ENCODE results near the gene SLC4A5.
"Not testable (repeated sequence)": the region's sequence is repeated elsewhere in the genome, so short reads cannot be mapped to it uniquely, and the experiment has no call there.

SLC4A5 gene

DNA sequence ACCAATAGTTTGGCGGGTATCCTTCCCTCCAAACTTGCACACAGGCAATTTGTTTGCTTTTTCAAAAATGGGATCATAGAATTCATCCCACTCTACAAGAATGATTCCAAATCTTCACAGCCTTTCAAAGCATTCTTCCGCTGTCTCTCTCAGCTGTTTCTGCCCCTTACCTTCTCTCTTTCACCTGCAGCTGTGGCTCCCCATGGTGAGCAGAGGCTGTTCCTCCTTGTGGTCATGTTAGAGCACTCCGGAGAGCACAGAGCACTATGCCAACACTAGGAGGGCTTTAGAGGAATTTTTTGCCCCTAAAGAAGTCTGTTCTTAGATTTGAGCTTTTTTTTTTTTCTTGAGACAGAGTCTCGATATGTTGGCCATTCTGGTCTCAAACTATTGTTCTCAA, 114.4 kb downstream of the SLC4A5 start:
- no peak for DNase-seq (ENCODE audit: low spot score)

DNA sequence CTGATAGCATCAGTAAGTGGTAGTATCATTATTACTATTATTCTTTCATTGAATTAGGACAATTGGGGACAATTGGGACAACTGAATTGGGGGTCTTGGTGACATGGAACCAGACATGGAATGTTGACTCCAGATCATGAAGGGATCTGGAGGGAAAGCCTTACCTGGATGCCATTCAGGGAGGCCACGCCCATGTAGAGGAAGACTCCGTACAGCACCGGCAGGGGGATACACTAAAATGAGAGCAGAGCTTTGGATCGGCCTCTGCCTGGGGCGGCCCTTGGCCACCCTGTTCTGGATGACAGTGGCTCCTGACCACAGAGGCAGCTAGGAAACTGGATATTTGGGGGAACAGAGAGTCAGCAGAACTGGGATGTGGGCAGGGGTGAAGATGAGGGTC, 115.6 kb downstream of the SLC4A5 start:
- DNase-seq (ENCODE audit: low spot score), result no peak

DNA sequence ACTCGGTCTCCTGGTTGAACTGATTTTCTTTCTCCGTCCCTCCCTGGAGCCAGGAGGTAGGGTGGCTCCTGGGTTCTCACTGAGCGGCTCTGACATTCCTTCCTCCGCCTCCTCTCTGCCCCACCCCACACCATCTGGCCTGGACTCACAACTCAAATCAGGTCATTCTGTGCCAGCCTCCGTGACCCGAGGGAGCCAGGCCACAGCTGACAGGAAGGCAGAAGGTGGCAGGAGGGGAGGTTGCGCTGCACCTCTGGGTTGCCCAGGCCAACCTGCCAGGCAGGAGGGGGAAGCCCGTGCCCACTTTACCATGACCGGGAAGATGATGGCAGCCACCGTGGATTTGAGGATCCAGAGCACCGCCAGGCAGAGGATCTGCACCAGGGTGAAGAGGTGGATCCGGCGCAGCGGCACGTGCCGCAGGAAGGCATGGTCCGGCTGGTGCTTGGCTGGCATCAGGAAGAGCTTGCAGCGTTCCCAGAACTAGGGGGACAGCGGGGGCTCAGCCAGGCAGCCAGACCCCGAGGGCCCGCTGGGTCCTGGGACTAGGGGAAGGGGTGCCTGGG, 116.5 kb downstream of the SLC4A5 start:
- no peak for DNase-seq (ENCODE audit: low spot score)

DNA sequence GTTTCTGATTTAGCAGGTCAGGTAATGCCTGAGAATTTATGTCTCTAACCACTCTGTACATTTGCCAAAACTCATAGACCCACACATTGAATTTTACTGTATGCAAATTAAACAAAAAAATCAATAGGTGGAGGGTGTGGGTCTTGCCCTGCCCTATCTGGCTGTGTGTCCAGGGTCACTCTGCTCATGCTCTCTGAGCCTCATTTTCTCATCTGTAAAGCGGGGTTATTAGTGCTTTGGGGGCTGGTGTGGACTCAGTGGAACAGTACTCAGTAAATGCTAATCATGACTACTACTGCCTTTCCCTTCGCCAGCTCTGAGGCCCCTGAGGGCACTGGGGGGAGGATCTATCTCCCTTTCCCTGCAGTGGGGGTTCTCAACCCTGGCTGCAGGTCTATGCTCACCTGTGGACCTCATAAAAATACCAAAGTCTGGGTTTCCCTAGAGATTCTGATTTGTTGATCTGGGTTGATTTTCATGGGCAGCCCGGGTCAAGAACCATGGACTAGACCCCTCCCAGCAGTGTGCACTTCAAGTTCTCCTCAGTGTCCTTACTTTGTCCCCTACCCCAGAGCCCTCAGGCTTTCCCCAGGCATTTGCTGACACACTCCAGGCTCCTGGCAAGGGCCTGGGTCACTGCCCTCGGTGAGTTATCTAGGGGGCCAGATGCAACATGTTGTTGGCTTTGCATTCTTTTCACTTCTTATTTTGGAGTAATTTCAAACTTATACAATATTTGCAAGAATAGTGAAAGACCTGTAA, 117.3 kb downstream of the SLC4A5 start:
- no peak for DNase-seq (ENCODE audit: low spot score)

DNA sequence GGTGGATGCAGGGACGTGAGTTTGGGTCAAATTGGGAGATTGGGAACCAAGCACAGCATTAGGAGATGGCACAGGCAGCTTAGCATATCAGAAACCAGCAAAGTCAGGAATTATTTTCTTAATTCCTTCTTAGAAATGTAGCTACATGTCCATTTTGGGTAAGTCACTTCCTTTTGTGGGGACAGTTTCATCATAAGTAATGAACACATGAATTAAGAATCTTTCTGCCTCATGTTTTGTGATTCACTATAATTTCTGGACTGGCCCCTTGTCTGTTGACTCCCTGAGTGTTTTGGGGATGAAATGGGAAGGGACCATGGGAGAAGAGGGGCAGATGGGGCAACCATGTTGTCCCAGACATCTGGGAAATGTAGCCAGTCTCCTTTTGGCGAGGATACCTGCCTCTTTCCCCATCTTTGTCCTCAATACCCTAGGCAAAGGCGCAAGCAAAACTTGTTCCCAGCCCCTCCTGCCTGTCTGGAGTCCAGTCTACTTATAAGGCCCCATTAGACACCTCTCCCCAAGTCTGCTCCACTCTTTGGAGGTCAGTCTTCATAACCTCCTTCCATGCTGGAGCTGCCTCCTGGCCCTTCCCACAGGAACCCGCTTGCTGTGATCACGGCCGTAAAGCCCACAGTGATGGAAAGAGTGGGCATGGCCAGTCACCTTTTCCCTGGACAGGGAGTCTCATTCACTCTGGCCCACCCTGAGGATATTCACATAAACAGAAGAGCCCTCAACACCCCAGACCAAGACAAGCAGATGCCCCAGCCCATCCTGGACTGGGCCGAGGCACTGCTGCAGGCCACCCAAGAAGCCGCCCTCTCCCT, 119.1 kb downstream of the SLC4A5 start:
- no peak for DNase-seq (ENCODE audit: low spot score)

DNA sequence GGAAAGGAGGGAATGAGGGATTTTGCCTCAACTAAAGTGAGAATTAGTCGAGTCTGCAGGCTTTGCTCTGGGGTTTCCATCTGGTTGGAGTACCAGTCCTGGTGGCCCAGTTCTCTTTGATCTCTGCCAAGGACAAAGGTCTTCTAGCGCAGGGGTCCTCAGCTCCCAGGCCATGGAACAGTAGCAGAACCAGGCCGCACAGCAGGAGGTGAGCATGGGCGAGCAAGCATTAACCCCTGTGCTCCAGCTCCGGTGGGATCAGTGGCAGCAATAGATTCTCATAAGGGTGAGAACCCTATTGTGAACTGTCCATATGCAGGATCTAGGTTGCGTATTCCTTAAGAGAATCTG, 120.9 kb downstream of the SLC4A5 start:
- no peak for DNase-seq (ENCODE audit: low spot score)

DNA sequence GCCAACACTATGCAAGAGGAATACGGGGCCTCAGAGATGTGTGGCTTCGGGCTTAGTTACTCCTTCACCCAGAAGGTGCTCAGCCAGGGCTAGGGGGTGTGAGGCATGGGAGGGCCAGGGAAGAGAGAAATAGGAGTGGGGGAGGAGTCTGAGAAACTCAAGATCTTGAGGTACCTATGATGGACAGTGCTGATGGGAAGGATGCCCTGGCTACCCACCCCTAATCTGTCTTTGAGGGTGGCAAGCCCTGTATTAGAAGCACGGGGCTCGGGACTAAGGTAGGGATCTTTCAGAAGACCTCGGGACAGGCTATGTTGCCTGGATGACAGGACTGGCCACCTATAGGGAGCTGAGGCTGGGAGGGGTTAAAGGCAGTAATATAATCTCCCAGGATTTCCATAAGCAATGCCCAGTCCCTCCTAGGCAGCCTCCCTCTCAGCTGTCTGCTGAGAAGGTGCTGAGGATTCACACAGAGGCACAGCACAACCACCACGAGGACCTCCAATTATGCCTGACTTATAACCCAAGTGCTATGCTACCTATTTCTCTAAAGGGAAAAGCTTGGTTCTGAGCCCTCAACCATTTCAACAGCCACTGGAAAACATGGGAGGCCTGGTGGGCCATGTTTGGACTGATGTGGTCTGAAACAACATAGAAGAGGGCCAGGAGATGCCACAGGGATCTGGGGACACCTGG, 121.5 kb downstream of the SLC4A5 start:
- DNase-seq (ENCODE audit: low spot score), result no peak

DNA sequence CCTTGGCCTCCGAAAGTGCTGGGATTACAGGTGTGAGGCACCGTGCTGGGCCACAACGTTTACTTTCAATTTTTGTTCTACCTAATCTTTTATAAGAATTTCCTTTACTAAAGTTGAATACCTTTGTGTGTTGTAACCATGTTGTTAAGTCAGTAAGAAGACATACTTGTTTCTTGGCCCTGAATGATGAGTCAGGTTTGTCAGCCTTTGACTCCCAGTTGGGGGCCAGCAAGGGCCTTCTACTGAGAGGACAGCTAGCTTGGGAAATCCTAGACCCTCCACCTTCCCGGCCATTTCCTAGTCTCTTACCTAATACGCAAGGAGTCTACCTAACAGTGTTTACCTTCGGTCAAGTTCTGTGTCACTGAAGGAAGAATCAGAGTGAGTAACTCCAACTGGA, 122.1 kb downstream of the SLC4A5 start:
- DNase-seq (ENCODE audit: low spot score), result no peak

DNA sequence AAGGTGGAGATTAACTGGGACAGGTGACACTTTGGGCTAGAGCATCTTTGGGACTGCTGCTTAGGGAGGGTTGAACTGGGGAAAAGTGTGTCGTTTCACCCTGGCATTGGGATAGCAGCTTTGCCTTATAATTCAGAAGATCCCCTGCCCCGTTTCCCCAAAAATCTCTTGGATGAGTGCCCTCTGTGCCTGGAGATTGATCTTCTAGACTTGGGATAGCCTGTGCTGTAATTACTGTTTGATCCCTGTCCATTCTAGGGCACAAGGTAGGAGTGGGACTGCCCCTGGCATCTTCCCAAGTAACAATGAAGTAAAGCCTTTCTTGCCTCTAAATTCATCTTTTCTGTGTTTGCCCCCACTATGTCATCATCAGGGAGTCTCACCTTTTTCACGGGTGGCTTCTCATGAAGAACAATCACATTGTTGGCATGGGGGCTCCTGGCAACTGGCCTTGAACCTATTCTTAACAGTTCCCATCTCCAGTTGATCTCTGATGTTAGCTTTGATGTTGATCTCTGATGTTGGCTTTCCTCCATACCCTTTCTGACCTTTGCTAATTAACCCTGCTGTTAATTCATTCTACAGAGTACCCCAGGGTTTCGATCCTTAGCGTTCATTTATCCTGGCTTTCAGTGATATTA, 123.2 kb downstream of the SLC4A5 start:
- DNase-seq (ENCODE audit: low spot score), result no peak

DNA sequence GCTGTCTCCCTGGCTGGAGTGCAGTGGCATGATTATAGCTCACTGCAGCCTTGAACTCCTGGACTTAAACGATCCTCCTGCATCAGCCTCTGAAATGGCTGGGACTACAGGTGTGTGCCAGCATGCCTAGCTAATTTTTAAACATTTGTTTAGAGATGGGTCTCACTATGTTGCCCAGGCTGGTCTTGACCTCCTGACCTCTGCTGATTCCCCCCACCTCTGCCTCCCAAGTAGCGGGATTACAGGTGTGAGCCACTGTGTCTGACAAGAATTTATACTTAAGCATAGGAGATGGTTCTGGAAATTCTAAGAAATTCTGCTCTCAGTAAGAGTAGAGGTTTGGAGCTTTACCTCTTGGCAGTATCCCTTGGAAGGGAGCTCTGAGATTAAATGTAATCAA, 126.6 kb downstream of the SLC4A5 start:
- no peak for DNase-seq (ENCODE audit: low spot score)

DNA sequence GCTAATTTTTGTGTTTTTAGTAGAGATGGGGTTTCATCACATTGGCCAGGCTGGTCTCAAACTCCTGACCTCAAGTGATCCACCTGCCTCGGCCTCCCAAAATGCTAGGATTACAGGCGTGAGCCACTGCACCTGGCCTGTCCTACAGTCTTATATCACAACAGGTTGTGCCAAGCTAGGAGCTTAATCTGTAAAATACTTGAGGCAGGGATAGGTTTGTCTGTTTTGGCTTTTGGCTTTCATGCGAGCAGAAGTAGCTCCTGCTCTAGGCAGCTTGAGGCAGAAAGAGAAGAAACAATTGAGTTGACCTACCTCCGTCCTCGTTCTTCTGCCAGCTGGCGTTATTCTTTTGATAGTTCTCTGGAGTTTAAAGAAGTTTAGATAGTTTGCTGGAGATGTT, 127.4 kb downstream of the SLC4A5 start:
- DNase-seq (ENCODE audit: low spot score), result not testable (repeated sequence)

DNA sequence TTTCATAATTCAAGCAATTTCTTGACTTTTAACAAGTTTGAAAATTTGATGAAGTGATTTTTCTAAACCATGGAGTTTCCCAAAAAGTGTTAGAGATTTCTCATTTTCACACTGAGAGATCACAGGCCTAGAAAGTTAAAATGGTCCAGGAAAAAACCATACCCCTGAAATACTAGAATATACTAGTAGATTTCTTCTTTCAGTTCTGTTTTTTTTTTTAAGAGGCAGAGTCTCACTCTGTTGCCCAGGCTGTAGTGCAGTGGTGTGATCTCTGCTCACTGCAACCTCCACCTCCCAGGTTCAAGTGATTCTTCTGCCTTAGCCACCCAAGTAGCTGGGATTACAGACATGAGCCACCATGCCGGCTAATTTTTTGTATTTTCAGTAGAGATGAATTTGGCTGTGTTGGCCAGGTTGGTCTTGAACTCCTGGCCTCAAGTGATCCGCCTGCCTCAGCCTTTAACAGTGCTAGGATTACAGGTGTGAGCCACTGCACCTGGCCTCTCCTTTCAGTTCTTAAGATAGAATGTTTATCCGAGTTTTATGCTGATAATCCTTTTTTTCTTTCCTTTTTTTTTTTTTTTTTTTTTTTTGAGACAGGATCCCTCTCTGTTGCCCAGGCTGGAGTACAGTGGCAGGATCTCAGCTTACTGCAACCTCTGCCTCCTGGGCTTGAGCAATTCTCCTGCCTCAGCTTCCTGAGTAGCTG, 130.4 kb downstream of the SLC4A5 start:
- DNase-seq (ENCODE audit: low spot score), result no peak

DNA sequence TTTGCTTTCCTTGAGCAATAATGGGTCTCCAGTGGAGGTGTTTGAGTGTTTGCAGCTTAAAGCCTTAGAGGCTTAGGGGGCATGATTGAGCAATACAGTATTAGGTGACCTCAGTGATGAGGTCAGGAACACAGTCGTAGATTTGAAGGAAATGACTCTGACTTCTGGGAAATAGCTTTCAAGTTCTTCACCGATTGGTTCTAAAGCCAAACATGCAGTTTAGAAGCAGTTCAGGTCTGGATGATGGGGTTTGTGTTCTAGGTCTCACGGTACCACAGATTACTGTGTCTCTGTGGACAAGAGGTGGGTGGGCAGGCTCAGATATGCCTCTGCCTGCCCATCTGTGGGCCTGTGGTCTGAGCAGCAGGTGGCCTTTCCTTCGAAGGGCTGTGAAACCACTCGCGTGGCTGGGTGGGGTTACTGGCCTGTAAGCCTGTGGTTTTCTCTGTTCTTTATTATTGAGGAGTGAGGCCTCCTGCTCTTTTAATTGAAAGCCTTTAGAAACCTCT, 137.0 kb downstream of the SLC4A5 start:
- DNase-seq (ENCODE audit: low spot score), result no peak

DNA sequence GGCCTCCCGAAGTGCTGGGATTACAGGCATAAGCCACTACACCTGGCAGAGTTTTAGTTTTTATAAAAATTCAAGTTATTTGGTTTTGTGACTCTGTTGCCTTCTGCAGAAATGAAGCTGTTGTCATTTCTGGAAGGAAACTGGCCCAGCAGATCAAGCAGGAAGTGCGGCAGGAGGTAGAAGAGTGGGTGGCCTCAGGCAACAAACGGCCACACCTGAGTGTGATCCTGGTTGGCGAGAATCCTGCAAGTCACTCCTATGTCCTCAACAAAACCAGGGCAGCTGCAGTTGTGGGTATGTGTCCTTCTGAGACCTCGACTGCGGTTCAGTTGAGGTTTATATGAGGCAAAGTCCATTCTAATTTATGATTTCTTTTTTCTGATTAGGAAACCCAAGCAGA, 137.6 kb downstream of the SLC4A5 start:
- DNase-seq (ENCODE audit: low spot score), result no peak

DNA sequence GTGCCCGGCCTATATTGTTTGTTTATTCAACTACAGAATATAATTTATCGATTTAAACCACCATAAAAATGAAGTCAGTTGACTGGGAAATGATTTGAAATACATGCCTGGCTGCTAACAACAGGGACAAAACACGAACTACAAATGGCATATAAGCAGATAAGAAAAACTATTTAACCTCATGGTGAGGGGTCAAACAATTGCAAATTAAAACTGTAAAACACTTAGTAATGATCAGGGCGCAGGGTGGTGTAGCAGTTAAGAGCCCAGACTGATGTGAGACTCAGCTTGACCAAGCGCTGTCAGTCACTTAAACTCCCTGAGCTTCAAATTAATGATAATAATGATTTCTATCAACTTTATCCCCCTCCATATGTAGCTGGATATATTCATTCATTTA, 138.1 kb downstream of the SLC4A5 start:
- no peak for DNase-seq (ENCODE audit: low spot score)

DNA sequence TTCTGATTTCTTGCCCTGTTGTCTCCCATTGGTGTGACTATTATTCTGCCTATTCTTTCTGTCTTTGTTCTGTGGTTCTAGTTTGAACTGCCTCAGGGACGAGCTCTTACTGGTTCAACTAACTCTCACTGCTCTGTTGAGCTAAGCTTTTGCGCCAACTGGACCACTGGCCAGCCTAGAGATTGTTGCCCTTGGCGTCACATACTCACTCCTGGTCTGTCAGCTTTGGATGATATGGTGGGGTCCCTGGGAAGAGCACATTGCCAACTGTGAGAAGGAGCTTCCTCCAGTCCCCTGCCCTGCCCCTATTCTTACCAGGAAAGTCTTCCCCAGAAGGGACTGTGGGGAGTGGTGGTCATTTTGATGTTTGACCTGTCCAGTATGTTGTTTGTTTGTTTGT, 138.8 kb downstream of the SLC4A5 start:
- no peak for DNase-seq (ENCODE audit: low spot score)

DNA sequence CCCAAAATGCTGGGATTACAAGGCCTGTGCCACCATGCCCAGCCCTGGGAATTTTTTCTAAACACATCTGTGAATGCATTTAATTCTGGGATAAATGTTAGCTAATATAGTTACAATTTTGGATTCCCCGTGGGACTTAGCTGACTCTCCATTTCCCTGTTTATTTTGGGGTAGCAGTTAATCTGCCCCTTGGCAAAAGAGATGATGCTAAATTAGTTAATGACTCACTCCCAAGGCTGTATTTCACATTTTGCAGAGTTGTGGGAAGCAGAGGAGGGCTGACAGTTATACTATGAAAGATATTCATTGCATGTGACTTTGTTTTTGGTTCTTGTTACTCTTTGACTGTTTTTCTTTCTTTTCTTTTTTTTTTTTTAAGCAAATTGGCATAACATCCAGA, 141.6 kb downstream of the SLC4A5 start:
- no peak for DNase-seq (ENCODE audit: low spot score)

DNA sequence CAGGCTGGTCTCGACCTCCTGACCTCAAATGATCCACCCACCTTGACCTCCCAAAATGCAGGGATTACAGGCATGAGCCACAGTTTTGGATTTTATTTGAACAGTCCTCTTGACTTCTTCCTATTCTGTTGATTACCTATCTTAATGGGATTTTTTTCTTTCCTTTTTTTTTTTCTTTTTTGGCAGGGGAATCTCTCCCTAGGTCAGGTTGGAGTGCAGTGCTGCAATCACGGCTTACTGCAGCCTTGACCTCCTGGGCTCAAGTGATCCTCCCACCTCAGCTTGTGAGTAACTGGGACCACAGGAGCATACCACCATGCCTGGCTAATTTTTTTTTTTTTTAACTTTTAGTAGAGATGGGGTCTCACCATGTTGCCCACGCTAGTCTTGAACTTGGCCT, 142.0 kb downstream of the SLC4A5 start:
- DNase-seq (ENCODE audit: low spot score), result no peak

DNA sequence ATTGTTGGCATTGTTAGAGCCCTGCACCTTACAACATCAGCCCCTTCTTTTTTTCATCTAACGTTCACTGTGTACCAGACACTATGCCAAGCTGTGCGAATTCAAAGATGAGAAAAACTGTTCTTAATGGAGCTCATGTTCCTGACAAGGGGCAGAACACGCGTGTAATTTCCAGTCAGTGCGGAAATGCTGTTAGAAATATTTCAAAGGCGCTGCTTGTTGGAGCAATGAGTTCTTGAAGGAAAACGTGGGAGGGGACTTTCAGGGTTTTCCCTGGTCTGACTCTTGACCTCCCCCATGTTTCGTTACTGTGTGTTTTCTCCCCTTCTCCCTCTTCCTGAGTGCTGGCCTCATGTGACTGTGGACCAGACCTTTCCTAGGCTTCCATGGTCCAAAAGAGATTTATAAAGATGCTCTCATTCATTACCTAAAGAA, 143.3 kb downstream of the SLC4A5 start:
- no peak for DNase-seq (ENCODE audit: low spot score)

DNA sequence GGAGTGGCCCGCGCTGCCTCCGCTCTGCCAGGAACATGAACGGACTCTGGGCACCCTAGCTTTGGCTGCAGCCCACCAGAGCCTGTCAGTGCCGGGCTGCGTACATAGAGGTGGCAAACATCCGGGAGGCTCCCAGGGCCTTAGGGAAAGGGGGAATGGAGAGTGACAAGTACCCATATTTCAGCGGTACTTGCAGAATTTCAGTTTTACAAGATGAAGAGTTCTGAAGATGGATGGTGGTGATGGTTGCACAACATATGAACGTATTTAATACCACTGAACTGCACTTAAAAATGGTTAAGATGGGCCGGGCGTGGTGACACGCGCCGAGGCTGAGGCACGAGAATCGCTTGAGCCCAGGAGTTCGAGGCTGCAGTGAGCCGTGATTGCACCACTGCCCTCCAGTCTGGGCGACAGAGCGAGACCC, 143.9 kb downstream of the SLC4A5 start:
- DNase-seq (ENCODE audit: low spot score), result no peak
